ENCODE data around the gene CACNB2.

DNA sequence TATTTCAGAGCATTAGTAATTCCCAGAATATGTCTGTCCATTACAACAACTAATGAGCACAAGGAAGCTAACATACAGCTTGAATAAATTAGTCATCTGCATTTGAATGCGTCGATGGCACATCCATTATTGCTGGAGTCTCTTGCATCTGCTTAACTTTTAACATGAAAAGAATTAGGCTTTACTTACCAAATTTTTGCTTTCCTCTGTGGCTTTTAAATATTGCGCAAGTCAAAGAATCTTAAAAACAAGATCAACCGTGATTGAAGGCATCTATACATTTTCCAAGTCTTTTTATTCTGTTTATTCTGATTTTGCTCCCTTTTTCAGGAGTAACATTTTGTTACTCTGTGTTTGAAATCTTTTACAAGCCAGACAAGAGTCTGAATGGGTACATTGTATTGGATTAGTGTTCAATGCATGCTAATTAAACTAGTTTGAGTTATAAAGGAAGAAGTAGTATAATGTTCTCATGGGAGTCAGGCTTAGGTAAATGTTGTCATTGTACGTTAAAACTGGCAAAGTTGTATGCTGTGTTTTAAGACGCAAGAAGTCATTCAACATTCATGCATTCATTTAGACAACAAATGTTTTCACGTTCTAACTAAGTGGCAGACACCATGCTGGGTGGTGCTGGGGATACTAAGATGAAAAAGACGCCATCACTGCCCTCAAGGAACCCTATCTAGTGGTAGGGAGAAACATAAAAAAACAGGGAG, 4.0 kb upstream of the CACNB2 start:
- TF ChIP-seq CTCF (IDR thresholded peaks at IDR 0.05) (no peak), POLR2A (IDR thresholded peaks at IDR 0.05) (no peak)

Data from gastroesophageal sphincter (tissue), 3 donors.